ENCODE results near the gene KRTAP12-2.

Gene KRTAP12-2

DNA sequence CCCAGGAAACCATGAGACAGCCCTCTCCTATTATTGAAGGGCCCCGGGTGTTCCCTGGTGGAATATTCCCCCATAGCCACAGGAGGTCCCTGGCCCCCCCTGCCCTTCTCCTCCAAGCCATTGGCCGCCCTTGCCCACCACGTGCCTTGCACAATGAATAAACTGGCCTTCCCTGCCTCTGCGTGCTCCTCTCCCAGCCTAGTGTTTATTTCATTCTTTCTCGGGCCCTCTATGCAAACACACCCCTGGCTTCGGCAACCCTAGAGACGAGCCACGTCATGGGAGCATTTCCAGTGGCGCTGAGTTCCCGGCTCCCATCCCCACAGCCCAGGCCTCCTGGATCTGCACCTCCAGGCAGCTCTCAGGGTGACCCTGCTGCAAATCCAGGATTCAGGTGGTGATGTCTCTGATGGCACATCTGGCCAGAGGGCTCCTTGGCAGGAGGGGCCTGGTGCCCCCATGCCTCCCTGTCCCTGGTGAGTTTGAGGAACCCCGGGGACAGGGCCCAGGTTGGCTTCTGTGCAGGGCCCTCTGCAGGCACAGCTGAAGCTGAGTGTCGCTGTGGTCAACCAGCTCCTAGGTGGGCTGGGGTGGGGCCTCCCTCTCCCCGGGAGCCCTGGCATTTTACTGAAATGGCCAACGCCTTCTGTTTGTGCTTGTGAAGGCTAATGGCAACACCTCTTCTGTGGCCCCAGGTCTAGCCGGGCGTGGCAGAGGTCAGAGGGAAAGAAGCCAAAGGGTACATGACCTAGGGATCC lies 36.4 kb upstream of the KRTAP12-2 start:
- H3K27ac ChIP-seq = no peak overlapping the region
- peak; percentile 6 for DNase-seq
- H3K4me3 ChIP-seq (ENCODE audit: low read depth, low read length) = no peak overlapping the region

DNA sequence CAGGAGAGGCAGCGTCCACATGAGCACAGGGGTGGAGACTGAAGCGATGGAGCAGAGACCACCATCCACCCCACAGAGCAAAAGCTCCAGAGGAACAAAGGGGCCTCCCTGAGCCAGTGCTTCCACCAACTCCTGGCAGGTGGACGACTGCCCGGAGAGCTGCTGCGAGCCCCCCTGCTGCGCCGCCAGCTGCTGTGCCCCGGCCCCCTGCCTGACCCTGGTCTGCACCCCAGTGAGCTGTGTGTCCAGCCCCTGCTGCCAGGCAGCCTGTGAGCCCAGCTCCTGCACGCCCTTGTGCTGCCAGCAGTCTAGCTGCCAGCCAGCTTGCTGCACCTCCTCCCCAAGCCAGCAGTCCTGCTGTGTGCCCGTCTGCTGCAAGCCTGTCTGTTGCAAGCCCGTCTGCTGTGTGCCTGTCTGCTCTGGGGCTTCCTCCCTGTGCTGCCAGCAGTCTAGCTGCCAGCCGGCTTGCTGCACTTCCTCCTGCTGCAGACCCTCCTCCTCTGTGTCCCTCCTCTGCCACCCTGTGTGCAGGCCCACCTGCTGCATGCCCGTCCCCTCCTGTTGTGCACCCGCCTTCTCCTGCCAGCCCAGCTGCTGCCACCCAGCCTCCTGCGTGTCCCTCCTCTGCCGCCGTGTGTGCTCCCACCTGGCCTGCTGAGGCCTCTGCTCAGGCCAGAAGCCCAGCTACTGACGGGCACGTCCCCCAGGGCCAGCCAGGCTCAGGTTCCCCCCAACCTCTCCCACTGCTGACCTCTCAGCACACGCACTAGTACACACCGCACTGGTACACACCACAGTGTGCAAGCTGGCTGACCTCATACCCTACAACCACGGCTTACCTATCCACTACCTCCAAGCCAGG lies 35.6 kb upstream of the KRTAP12-2 start:
- no peaks in the 10 kb centered on the region for H3K9me3 ChIP-seq (ENCODE audit: severe bottlenecking)
- peak; percentile 45 for DNase-seq
- no peaks in the 10 kb centered on the region for H3K36me3 ChIP-seq
- H3K4me3 ChIP-seq (ENCODE audit: low read depth, low read length) = peak overlapping the region; percentile 34
- H3K27me3 ChIP-seq (ENCODE audit: insufficient read depth, low read depth, severe bottlenecking) = no peaks in the 10 kb centered on the region
- peak overlapping the region; percentile 68 for H3K27ac ChIP-seq
- TF ChIP-seq, protein P1, sequence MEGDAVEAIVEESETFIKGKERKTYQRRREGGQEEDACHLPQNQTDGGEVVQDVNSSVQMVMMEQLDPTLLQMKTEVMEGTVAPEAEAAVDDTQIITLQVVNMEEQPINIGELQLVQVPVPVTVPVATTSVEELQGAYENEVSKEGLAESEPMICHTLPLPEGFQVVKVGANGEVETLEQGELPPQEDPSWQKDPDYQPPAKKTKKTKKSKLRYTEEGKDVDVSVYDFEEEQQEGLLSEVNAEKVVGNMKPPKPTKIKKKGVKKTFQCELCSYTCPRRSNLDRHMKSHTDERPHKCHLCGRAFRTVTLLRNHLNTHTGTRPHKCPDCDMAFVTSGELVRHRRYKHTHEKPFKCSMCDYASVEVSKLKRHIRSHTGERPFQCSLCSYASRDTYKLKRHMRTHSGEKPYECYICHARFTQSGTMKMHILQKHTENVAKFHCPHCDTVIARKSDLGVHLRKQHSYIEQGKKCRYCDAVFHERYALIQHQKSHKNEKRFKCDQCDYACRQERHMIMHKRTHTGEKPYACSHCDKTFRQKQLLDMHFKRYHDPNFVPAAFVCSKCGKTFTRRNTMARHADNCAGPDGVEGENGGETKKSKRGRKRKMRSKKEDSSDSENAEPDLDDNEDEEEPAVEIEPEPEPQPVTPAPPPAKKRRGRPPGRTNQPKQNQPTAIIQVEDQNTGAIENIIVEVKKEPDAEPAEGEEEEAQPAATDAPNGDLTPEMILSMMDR (IDR thresholded peaks at IDR 0.05; ENCODE audit: low read depth, low read length) = no peak

More for the DNA sequence above, 36.4 kb upstream of the KRTAP12-2 start:
- TF ChIP-seq, protein P1 (IDR thresholded peaks at IDR 0.05; ENCODE audit: low read depth, low read length) = no peak
- Histone ChIP-seq H3K9me3 (ENCODE audit: severe bottlenecking) (no peaks in the 10 kb centered on the region), H3K36me3 (no peaks in the 10 kb centered on the region), H3K27me3 (ENCODE audit: insufficient read depth, low read depth, severe bottlenecking) (no peaks in the 10 kb centered on the region)

DNA sequence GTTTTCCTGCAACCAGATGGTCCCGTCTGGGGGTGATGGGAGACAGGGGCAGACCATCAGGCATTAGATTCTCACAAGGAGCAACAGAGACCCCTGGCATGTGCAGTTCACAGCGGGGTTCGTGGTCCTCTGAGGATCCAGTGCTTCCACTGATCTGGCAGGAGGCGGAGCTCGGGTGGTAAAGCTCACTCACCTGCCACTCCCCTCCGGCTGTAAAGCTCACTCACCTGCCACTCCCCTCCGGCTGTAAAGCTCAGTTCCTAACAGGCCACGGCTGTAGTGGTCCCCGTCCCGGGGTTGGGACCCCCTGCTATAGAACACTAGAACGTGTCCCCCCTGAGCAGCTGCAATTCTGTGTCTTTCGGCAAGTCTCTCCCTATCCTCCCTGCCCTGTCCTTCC lies 34.8 kb upstream of the KRTAP12-2 start:
- Histone ChIP-seq H3K4me3 (ENCODE audit: low read depth, low read length) (peak overlapping the region; percentile 34), H3K36me3 (no peaks in the 10 kb centered on the region), H3K9me3 (ENCODE audit: severe bottlenecking) (no peaks in the 10 kb centered on the region), H3K27me3 (ENCODE audit: insufficient read depth, low read depth, severe bottlenecking) (no peaks in the 10 kb centered on the region), H3K27ac (peak overlapping the region; percentile 68)
- TF ChIP-seq, protein P1 (IDR thresholded peaks at IDR 0.05; ENCODE audit: low read depth, low read length) = no peak
- DNase-seq = peak; percentile 74

DNA sequence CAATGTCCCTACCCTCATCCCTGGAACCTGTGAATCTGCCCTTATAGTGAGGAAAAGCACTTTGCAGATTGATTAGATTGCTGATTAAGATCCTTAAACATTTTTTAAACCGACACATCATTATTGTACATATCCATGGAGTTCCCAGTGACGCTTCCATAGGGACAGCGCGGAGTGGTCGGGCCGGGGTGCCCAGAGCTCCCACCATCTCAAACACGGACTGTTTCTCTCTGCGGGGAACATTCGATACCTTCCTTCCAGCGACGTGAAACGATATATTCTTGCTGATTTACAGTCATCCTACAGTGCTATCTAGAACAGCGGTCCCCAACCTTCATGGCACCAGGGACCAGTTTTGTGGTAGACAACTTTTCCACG lies 34.3 kb upstream of the KRTAP12-2 start:
- no peaks in the 10 kb centered on the region for H3K9me3 ChIP-seq (ENCODE audit: severe bottlenecking)

DNA sequence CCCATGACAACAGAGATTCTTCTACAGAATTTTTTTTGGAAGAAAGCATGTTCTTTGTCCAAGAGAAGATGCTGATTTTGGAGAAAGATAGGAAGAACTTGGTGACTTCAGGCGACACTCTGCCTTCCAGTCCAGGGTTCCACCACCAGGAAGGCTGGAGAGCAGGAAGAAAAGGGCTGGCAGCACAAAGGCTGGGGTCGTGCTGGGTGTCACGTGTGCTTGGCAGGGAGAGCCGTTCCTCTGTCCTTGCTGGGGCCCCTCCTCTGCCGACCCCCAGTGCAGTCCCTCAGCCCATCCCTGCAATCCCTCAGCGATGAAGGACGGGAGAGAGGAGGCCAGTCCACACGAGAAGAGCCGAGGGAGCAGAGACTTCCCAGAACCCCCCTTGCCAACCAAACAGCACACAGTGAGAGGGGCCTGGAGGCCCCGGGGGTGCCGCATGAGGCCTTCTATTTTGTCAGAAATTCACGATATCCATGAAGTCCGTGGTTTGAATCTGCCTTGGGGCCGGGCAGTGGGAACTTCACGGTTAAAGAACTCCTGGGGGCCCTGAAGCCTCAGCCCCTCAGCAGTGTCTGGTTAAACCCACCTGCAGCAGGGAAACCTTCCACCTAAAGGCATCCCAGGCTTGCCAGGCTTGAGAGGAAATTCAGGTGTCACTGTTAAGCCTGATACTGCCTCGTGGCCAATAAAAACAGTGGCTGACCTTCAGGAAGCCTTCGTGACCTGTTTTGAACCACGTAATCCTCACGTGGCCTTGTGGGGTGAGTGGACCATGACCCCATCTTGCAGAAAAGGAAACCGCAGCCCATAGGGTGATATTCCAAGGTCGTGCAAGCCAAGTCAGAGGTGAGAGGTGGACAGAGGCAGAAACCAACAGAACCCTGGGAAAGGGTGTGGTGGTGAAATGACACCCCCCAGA lies 33.6 kb upstream of the KRTAP12-2 start:
- H3K27me3 ChIP-seq (ENCODE audit: insufficient read depth, low read depth, severe bottlenecking) = no peaks in the 10 kb centered on the region
- no peak overlapping the region; the same call in 1 of the 2 replicates for H3K27ac ChIP-seq
- TF ChIP-seq, protein P1 (IDR thresholded peaks at IDR 0.05; ENCODE audit: low read depth, low read length) = no peak
- no peaks in the 10 kb centered on the region for H3K36me3 ChIP-seq
- no peaks in the 10 kb centered on the region for H3K9me3 ChIP-seq (ENCODE audit: severe bottlenecking)
- DNase-seq = peak; percentile 8
- H3K4me3 ChIP-seq (ENCODE audit: low read depth, low read length) = no peak overlapping the region

More for the DNA sequence above, 34.3 kb upstream of the KRTAP12-2 start:
- TF ChIP-seq, protein P1 (IDR thresholded peaks at IDR 0.05; ENCODE audit: low read depth, low read length) = no peak
- no peaks in the 10 kb centered on the region for H3K36me3 ChIP-seq
- DNase-seq = no peak
- H3K4me3 ChIP-seq (ENCODE audit: low read depth, low read length) = no peak overlapping the region
- peak overlapping the region; percentile 68; the same call in 1 of the 2 replicates for H3K27ac ChIP-seq
- no peaks in the 10 kb centered on the region for H3K27me3 ChIP-seq (ENCODE audit: insufficient read depth, low read depth, severe bottlenecking)
